ENCODE results near the gene GRK2.

- TF ChIP-seq, protein P1, sequence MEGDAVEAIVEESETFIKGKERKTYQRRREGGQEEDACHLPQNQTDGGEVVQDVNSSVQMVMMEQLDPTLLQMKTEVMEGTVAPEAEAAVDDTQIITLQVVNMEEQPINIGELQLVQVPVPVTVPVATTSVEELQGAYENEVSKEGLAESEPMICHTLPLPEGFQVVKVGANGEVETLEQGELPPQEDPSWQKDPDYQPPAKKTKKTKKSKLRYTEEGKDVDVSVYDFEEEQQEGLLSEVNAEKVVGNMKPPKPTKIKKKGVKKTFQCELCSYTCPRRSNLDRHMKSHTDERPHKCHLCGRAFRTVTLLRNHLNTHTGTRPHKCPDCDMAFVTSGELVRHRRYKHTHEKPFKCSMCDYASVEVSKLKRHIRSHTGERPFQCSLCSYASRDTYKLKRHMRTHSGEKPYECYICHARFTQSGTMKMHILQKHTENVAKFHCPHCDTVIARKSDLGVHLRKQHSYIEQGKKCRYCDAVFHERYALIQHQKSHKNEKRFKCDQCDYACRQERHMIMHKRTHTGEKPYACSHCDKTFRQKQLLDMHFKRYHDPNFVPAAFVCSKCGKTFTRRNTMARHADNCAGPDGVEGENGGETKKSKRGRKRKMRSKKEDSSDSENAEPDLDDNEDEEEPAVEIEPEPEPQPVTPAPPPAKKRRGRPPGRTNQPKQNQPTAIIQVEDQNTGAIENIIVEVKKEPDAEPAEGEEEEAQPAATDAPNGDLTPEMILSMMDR (IDR thresholded peaks at IDR 0.05) = no peak
- no peak for TF ChIP-seq POLR2A (IDR thresholded peaks at IDR 0.05)
Measured at GRCh38 chr11:67278135-67278938, 12.1 kb downstream of the GRK2 start.

All from heart left ventricle (tissue), 13 donors.